ENCODE measurements around the gene GRIK4. TPM values are rescaled to one million over a fixed set of nuclear protein-coding genes. Genes with fewer than 3 reads are reported as not detected.

GRIK4 gene
- total RNA-seq, 1 donor from 2014 or later = 0.36 TPM

DNA sequence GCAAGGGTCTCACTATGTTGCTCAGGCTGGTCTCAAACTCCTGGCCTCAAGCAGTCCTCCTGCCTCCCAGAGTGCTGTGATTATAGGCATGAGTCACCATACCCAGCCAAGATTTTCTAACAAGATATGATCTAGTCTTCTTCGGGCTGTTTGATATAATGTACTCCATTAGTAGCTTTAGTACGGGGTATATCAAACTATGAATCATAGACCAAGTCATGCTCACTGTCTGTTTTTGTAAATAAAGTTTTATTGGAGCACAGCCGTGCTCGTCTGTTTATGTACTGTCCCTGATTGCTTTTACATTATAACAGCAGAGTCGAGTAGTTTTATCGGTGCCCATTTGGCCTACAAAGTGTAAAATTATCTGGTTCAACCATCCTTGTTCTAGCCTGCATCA, 43.9 kb upstream of the GRIK4 start:
- Histone ChIP-seq H3K9me3 (ENCODE audit: low read depth) (no peaks in the 10 kb centered on the region), H3K36me3 (peaks cover 10% of the 10 kb centered on the region), H4K20me1 (ENCODE audit: low read depth) (no peaks in the 10 kb centered on the region), H3K4me1 (no peaks in the 10 kb centered on the region), H3F3A (ENCODE audit: low read depth) (no peaks in the 10 kb centered on the region), H3K4me3 (no peak overlapping the region), H2AFZ (replicated peaks) (no peak overlapping the region), H3K27me3 (no peaks in the 10 kb centered on the region), H3K27ac (no peak overlapping the region), H3K4me2 (no peak overlapping the region), H3K79me2 (ENCODE audit: low read depth) (no peaks in the 10 kb centered on the region), H3K9ac (no peak overlapping the region)
- Mint-ChIP-seq H3K4me1 (no peaks in the 10 kb centered on the region), H3K27me3 (ENCODE audit: insufficient read depth, low read depth) (no peaks in the 10 kb centered on the region), H3K4me3 (no peak overlapping the region), H3K9me3 (no peaks in the 10 kb centered on the region), H3K36me3 (peaks cover 33% of the 10 kb centered on the region), H3K27ac (no peak overlapping the region)
- DNase-seq (ENCODE audit: low spot score) = no peak
- TF ChIP-seq EZH2 (IDR thresholded peaks at IDR 0.05) = no peak
- TF ChIP-seq EZH2phosphoT487 (IDR thresholded peaks at IDR 0.05) = no peak
- TF ChIP-seq, protein P1, sequence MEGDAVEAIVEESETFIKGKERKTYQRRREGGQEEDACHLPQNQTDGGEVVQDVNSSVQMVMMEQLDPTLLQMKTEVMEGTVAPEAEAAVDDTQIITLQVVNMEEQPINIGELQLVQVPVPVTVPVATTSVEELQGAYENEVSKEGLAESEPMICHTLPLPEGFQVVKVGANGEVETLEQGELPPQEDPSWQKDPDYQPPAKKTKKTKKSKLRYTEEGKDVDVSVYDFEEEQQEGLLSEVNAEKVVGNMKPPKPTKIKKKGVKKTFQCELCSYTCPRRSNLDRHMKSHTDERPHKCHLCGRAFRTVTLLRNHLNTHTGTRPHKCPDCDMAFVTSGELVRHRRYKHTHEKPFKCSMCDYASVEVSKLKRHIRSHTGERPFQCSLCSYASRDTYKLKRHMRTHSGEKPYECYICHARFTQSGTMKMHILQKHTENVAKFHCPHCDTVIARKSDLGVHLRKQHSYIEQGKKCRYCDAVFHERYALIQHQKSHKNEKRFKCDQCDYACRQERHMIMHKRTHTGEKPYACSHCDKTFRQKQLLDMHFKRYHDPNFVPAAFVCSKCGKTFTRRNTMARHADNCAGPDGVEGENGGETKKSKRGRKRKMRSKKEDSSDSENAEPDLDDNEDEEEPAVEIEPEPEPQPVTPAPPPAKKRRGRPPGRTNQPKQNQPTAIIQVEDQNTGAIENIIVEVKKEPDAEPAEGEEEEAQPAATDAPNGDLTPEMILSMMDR (IDR thresholded peaks at IDR 0.05) = no peak

DNA sequence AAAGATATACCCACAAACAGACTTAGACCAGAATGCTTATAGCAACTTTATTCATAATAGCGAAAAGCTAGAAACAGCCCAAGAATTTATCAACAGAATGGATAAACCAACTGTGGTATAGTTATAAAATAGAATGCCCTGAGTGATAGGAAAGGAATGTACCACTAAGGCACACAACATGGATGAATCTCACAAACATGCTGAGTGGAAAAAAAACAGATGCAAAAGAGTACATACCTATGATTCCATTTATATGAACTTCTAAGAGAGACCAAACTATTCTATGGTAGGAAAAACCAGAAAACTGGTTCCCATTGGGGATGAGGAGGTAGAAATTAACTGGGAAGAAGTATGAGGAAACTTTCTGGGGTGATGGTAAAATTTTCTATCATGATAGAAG, 40.4 kb upstream of the GRIK4 start:
- DNase-seq (ENCODE audit: low spot score) = no peak
- no peak overlapping the region for H3K27ac Mint-ChIP-seq
- TF ChIP-seq EZH2phosphoT487 (IDR thresholded peaks at IDR 0.05) = no peak
- TF ChIP-seq EZH2 (IDR thresholded peaks at IDR 0.05) = no peak
- TF ChIP-seq, protein P1 (IDR thresholded peaks at IDR 0.05) = no peak
- no peaks in the 10 kb centered on the region for H3K9me3 ChIP-seq (ENCODE audit: low read depth)
- no peaks in the 10 kb centered on the region for H3K27me3 ChIP-seq
- no peaks in the 10 kb centered on the region for H3K79me2 ChIP-seq (ENCODE audit: low read depth)
- H3K9me3 Mint-ChIP-seq = no peaks in the 10 kb centered on the region
- H3K4me3 Mint-ChIP-seq = no peak overlapping the region
- H3K4me1 ChIP-seq = no peaks in the 10 kb centered on the region
- H3K4me1 Mint-ChIP-seq = no peaks in the 10 kb centered on the region
- H3K36me3 ChIP-seq = peaks cover 11% of the 10 kb centered on the region
- H3K4me3 ChIP-seq = no peak overlapping the region
- no peaks in the 10 kb centered on the region for H4K20me1 ChIP-seq (ENCODE audit: low read depth)
- no peaks in the 10 kb centered on the region for H3K27me3 Mint-ChIP-seq (ENCODE audit: insufficient read depth, low read depth)
- H3K27ac ChIP-seq = no peak overlapping the region
- H3K36me3 Mint-ChIP-seq = peaks cover 34% of the 10 kb centered on the region
- H3F3A ChIP-seq (ENCODE audit: low read depth) = no peaks in the 10 kb centered on the region
- no peak overlapping the region for H2AFZ ChIP-seq (replicated peaks)
- H3K4me2 ChIP-seq = no peak overlapping the region
- H3K9ac ChIP-seq = no peak overlapping the region

DNA sequence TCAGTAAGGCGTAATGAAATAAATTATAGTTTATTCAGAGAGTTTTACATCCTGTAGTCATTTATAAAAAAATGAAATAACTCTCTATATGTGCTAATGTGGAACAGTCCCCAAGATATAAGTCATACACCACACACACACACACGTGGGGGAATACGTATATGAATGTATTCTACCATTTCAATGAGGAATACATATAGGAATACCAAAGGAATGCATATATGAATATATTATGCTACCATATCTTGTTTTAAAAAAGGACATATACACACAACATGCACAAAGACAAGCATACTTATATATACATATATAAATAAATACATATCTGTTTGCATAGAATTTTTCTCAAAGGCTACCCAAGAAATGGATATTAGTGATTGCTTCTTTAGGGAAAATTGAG, 39.6 kb upstream of the GRIK4 start:
- Mint-ChIP-seq H3K27ac (no peak overlapping the region), H3K27me3 (ENCODE audit: insufficient read depth, low read depth) (no peaks in the 10 kb centered on the region), H3K4me3 (no peak overlapping the region), H3K4me1 (no peaks in the 10 kb centered on the region), H3K36me3 (peaks cover 38% of the 10 kb centered on the region), H3K9me3 (no peaks in the 10 kb centered on the region)
- Histone ChIP-seq H4K20me1 (ENCODE audit: low read depth) (no peaks in the 10 kb centered on the region), H3K9ac (no peak overlapping the region), H3K9me3 (ENCODE audit: low read depth) (no peaks in the 10 kb centered on the region), H3K27ac (no peak overlapping the region), H3K36me3 (peaks cover 11% of the 10 kb centered on the region), H2AFZ (replicated peaks) (no peak overlapping the region), H3K4me1 (no peaks in the 10 kb centered on the region), H3K79me2 (ENCODE audit: low read depth) (no peaks in the 10 kb centered on the region), H3F3A (ENCODE audit: low read depth) (no peaks in the 10 kb centered on the region), H3K27me3 (no peaks in the 10 kb centered on the region), H3K4me2 (no peak overlapping the region), H3K4me3 (no peak overlapping the region)
- TF ChIP-seq, protein P1 (IDR thresholded peaks at IDR 0.05) = no peak
- TF ChIP-seq EZH2 (IDR thresholded peaks at IDR 0.05) (no peak), EZH2phosphoT487 (IDR thresholded peaks at IDR 0.05) (no peak)
- DNase-seq (ENCODE audit: low spot score) = no peak
